ENCODE measurements around the gene SPATA20. TPM values are rescaled to one million over a fixed set of nuclear protein-coding genes. Genes with fewer than 3 reads are reported as not detected.
A peak's percentile ranks its signal among the peaks of the same experiment; 100 is the strongest.

Gene SPATA20
- total RNA-seq, result 71.3 to 71.7 TPM (median 71.4 TPM) in 3 replicates

- Mint-ChIP-seq H3K9me3 (no peaks in the 10 kb centered on the region), H3K4me1 (peaks cover 19% of the 10 kb centered on the region), H3K4me3 (peak within 1 kb of the TSS; percentile 70), H3K27me3 (ENCODE audit: low read depth) (peaks cover 3% of the 10 kb centered on the region), H3K27ac (peak within 1 kb of the TSS; percentile 47), H3K36me3 (no peaks in the 10 kb centered on the region)
- peak; percentile 84 to 91 for DNase-seq (ENCODE audit: low spot score in 2 of 2, unreplicated experiment in 2 of 2)
- TF ChIP-seq, protein P1, sequence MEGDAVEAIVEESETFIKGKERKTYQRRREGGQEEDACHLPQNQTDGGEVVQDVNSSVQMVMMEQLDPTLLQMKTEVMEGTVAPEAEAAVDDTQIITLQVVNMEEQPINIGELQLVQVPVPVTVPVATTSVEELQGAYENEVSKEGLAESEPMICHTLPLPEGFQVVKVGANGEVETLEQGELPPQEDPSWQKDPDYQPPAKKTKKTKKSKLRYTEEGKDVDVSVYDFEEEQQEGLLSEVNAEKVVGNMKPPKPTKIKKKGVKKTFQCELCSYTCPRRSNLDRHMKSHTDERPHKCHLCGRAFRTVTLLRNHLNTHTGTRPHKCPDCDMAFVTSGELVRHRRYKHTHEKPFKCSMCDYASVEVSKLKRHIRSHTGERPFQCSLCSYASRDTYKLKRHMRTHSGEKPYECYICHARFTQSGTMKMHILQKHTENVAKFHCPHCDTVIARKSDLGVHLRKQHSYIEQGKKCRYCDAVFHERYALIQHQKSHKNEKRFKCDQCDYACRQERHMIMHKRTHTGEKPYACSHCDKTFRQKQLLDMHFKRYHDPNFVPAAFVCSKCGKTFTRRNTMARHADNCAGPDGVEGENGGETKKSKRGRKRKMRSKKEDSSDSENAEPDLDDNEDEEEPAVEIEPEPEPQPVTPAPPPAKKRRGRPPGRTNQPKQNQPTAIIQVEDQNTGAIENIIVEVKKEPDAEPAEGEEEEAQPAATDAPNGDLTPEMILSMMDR (IDR thresholded peaks at IDR 0.05; ENCODE audit: unreplicated experiment), result peak; percentile 98
These were observed at the start of gene SPATA20 for GRCh38 chr17:50547035-50547735. SPATA20 (plus strand) TSS chr17:50547174; CDS start chr17:50547209, 35 bp downstream.

GRCh38 chr17:50498021-50498874 lies 48.7 kb upstream of the SPATA20 start:
- no peak for DNase-seq (ENCODE audit: low spot score in 2 of 2, unreplicated experiment in 2 of 2)

GRCh38 chr17:50499270-50499669 lies 47.7 kb upstream of the SPATA20 start:
- Mint-ChIP-seq H3K4me1 (peaks cover 8% of the 10 kb centered on the region), H3K27me3 (ENCODE audit: low read depth) (peaks cover 4% of the 10 kb centered on the region), H3K9me3 (no peaks in the 10 kb centered on the region), H3K4me3 (no peak overlapping the region), H3K27ac (no peak overlapping the region), H3K36me3 (no peaks in the 10 kb centered on the region)
- no peak for DNase-seq (ENCODE audit: low spot score in 2 of 2, unreplicated experiment in 2 of 2)
- TF ChIP-seq, protein P1 (IDR thresholded peaks at IDR 0.05; ENCODE audit: unreplicated experiment), result no peak

More at GRCh38 chr17:50498021-50498874, 48.7 kb upstream of the SPATA20 start:
- H3K4me3 Mint-ChIP-seq, result no peak overlapping the region
- peaks cover 4% of the 10 kb centered on the region for H3K4me1 Mint-ChIP-seq
- H3K27me3 Mint-ChIP-seq (ENCODE audit: low read depth), result no peaks in the 10 kb centered on the region
- TF ChIP-seq, protein P1 (IDR thresholded peaks at IDR 0.05; ENCODE audit: unreplicated experiment), result no peak
- no peak overlapping the region for H3K27ac Mint-ChIP-seq
- no peaks in the 10 kb centered on the region for H3K36me3 Mint-ChIP-seq
- H3K9me3 Mint-ChIP-seq, result no peaks in the 10 kb centered on the region

DNA sequence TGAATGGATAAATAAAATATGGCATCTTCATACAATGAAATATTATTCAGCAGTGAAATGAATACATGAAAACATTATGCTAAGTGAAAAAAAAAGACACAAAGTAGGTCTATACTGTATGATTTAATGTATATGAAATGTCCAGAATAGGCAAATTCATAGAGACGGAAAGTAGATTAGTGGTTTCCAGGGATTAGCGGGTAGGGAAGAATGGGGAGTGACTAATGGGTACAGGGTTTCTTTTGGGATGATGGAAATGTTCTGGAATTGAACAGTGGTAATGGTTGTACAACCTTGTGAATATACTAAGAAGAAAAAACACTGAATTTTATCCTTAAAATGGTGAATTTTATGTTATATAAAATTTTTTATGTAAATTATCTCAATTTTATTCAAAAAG lies 47.3 kb upstream of the SPATA20 start:
- H3K27ac Mint-ChIP-seq, result no peak overlapping the region
- no peak for DNase-seq (ENCODE audit: low spot score in 2 of 2, unreplicated experiment in 2 of 2)
- no peaks in the 10 kb centered on the region for H3K9me3 Mint-ChIP-seq
- peaks cover 7% of the 10 kb centered on the region for H3K27me3 Mint-ChIP-seq (ENCODE audit: low read depth)
- TF ChIP-seq, protein P1 (IDR thresholded peaks at IDR 0.05; ENCODE audit: unreplicated experiment), result no peak
- peaks cover 8% of the 10 kb centered on the region for H3K4me1 Mint-ChIP-seq
- H3K4me3 Mint-ChIP-seq, result no peak overlapping the region
- no peaks in the 10 kb centered on the region for H3K36me3 Mint-ChIP-seq

GRCh38 chr17:50501054-50501453 lies 45.9 kb upstream of the SPATA20 start:
- Mint-ChIP-seq H3K4me3 (no peak overlapping the region), H3K27me3 (ENCODE audit: low read depth) (peaks cover 10% of the 10 kb centered on the region), H3K4me1 (peaks cover 8% of the 10 kb centered on the region), H3K36me3 (no peaks in the 10 kb centered on the region), H3K9me3 (no peaks in the 10 kb centered on the region), H3K27ac (no peak overlapping the region)
- TF ChIP-seq, protein P1 (IDR thresholded peaks at IDR 0.05; ENCODE audit: unreplicated experiment), result peak; percentile 22
- no peak for DNase-seq (ENCODE audit: low spot score in 2 of 2, unreplicated experiment in 2 of 2)

Measured in mesothelial cell of epicardium (in vitro differentiated cells).